Tibial nerve (tissue), 4 donors: Measurements from ENCODE around the gene ZBTB26. TPM values are rescaled to one million over a fixed set of nuclear protein-coding genes. Genes with fewer than 3 reads are reported as not detected.

Source experiments
- DNase-seq, 2 donors: peaks; one replicate each; pipeline ENCODE4 v3.0.0-alpha.2; 2019; ENCODE audit warnings: low spot score in 2 of 2
- H3K27ac ChIP-seq, 4 donors: fragments of 200-600 bp; sonication (generic) in 3 of 4; one replicate each; pipeline ENCODE4 v1.5.1; 2017 to 2019; ENCODE audit warnings: mild to moderate bottlenecking in 1 of 4
- H3K27me3 ChIP-seq, 2 donors: fragments of 200-600 bp; sonication (generic) in 1 of 2; one replicate each; pipeline versions ENCODE4 v1.5.1 to v1.6.0; 2017 to 2019
- H3K36me3 ChIP-seq, 3 donors: fragments of 200-600 bp; sonication (generic); one replicate each; pipeline ENCODE4 v1.5.1; 2018 to 2019
- H3K4me1 ChIP-seq, 4 donors: fragments of 200-600 bp; sonication (generic) in 3 of 4; one replicate each; pipeline ENCODE4 v1.5.1; 2017 to 2019
- H3K4me3 ChIP-seq, 4 donors: fragments of 200-600 bp; sonication (generic) in 3 of 4; one replicate each; pipeline ENCODE4 v1.5.1; 2017 to 2019; ENCODE audit warnings: mild to moderate bottlenecking in 1 of 4, moderate library complexity in 1 of 4
- H3K9me3 ChIP-seq, 4 donors: fragments of 200-600 bp; sonication (generic) in 3 of 4; one replicate each; pipeline ENCODE4 v1.5.1; 2017 to 2019
- CTCF ChIP-seq, 5 experiments: fragments of 200-600 bp in 3 of 5; fragments of 450-650 bp in 2 of 5; sonication (generic) in 3 of 5; IDR thresholded peaks; one replicate each; pipeline ENCODE4 v1.5.1; 2016 to 2019; ENCODE audit warnings: antibody characterized with exemption in 5 of 5, mild to moderate bottlenecking in 3 of 5, moderate library complexity in 2 of 5
- EP300 ChIP-seq, 2 donors: sonication (generic); formaldehyde crosslinking; IDR thresholded peaks; one replicate each; pipeline ENCODE4 v1.6.1; 2017; ENCODE audit warnings: antibody characterized with exemption in 2 of 2, mild to moderate bottlenecking in 1 of 2
- POLR2A ChIP-seq, 2 donors: fragments of 450-650 bp; IDR thresholded peaks; one replicate each; pipeline ENCODE4 v1.6.1; 2017; ENCODE audit warnings: antibody characterized with exemption in 2 of 2, mild to moderate bottlenecking in 2 of 2, moderate library complexity in 2 of 2
- WGBS, 2 donors: methylation state at CpG; one replicate each; pipeline ENCODE4 v1.1.5; 2018; 5-methylcytosine and 5-hydroxymethylcytosine counted together
- total RNA-seq, 4 donors: library from RNA; depleted of rRNA; stranded (reverse); fragments of >200 nt; gene quantifications; one replicate each; pipeline ENCODE4 v1.1.0, GENCODE V29; 2016

Gene ZBTB26
- total RNA-seq, 4 donors from 2014 or later = 4.9 to 9.0 (median 6.2) TPM

- TF ChIP-seq POLR2A (IDR thresholded peaks at IDR 0.05) = no peak
- no peak for TF ChIP-seq EP300 (IDR thresholded peaks at IDR 0.05)
- TF ChIP-seq CTCF (IDR thresholded peaks at IDR 0.05) = no peak
- Histone ChIP-seq H3K4me3 (peak overlapping the region in 3 of 4 donors; percentile 83 to 95 (median 93)), H3K27me3 (no peaks in the 10 kb centered on the region), H3K9me3 (no peaks in the 10 kb centered on the region), H3K4me1 (peaks cover 0 to 47% (median 17%) of the 10 kb centered on the region in 4 donors), H3K36me3 (peaks cover 0 to 22% (median 0%) of the 10 kb centered on the region in 3 donors), H3K27ac (peak overlapping the region in 3 of 4 donors; percentile 58 to 96 (median 91))
- DNase-seq = no peak
- 30 to 35% methylated on average over 5 to 6 of the region's 6 CpGs for WGBS, 2 donors
Observed at GRCh38 chr9:122940454-122940748, 9.1 kb upstream of the ZBTB26 start.

DNA sequence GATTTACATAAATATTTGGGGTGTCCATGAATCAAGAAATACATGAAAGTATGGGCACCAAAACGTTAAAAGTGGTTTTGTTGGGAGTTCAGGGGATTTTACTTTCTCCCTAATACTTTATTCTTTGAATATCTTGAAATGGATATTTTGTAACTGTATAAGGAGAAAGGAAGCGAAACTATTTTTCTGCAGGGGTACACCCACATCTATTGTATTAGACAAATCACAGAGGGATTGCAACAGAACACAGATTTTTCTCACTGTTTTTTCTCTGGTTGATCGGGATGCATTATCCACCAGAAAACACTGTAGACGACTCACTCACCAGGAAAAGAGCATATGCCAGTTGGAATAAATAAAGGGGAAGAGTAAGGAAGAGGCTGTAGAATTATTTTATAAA lies 8.3 kb upstream of the ZBTB26 start:
- TF ChIP-seq POLR2A (IDR thresholded peaks at IDR 0.05) = no peak
- no peak overlapping the region for H3K27ac ChIP-seq
- H3K36me3 ChIP-seq = peaks cover 0 to 22% (median 0%) of the 10 kb centered on the region in 3 donors
- WGBS, 2 donors = 87 to 90% methylated on average over 4 of the region's 4 CpGs
- H3K4me1 ChIP-seq = peaks cover 0 to 44% (median 12%) of the 10 kb centered on the region in 4 donors
- H3K9me3 ChIP-seq = no peaks in the 10 kb centered on the region
- no peaks in the 10 kb centered on the region for H3K27me3 ChIP-seq
- no peak for DNase-seq
- no peak overlapping the region for H3K4me3 ChIP-seq

- WGBS, 2 donors = 76 to 81% methylated on average over 1 of the region's 1 CpG
- Histone ChIP-seq H3K36me3 (peaks cover 0 to 22% (median 0%) of the 10 kb centered on the region in 3 donors), H3K27me3 (no peaks in the 10 kb centered on the region), H3K4me3 (no peak overlapping the region), H3K9me3 (no peaks in the 10 kb centered on the region), H3K4me1 (peaks cover 0 to 45% (median 21%) of the 10 kb centered on the region in 4 donors), H3K27ac (no peak overlapping the region)
- TF ChIP-seq CTCF (IDR thresholded peaks at IDR 0.05) (no peak), EP300 (IDR thresholded peaks at IDR 0.05) (no peak)
- DNase-seq = no peak
Observed at GRCh38 chr9:122936883-122937282, 5.6 kb upstream of the ZBTB26 start.

- DNase-seq = no peak
- no peaks in the 10 kb centered on the region for H3K9me3 ChIP-seq
- H3K36me3 ChIP-seq = peaks cover 0 to 22% (median 0%) of the 10 kb centered on the region in 3 donors
- H3K27me3 ChIP-seq = no peaks in the 10 kb centered on the region
- peaks cover 0 to 41% (median 18%) of the 10 kb centered on the region in 4 donors for H3K4me1 ChIP-seq
- no peak overlapping the region for H3K4me3 ChIP-seq
- no peak overlapping the region for H3K27ac ChIP-seq
- TF ChIP-seq EP300 (IDR thresholded peaks at IDR 0.05) (no peak), POLR2A (IDR thresholded peaks at IDR 0.05) (no peak), CTCF (IDR thresholded peaks at IDR 0.05) (no peak)
- WGBS, 2 donors = 87 to 93% methylated on average over 5 of the region's 5 CpGs
Observed at GRCh38 chr9:122936464-122936863, 5.2 kb upstream of the ZBTB26 start.

DNA sequence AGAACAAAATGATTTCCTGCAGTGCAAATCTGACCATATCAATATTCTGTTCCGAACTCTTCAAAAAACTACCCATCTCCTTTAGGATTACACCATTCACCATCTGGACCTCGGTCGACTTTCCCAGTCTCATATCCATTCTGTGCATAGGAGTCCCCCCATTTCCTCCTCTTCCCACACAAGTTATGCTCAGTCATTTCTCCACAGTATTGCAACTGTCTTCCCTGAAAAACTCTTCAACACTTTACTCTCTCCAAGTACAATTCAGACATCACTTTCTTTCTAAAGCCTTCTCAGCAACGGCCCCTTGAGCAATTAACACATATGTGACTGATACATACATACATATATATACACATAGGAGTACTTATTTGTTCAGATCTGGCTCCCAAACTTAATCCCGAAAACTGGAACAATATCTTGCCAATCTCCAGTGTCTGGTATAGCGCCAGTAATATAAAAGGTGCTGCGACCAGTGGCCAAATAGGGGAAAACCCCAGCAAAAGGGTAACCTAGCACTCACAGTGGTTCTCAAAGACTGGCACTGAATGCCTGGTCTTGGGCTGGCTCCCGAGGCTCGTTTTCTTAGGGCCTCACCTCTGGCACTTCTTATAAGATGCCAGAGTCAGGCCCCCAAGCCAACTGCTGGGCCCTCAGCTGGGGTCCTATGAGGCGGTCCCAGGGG lies 629 bp downstream of the ZBTB26 start:
- H3K9me3 ChIP-seq = no peaks in the 10 kb centered on the region
- WGBS, 2 donors = 15 to 19% methylated on average over 9 to 10 of the region's 10 CpGs
- peak overlapping the region; percentile 65 to 83 (median 68) for H3K4me3 ChIP-seq
- H3K27ac ChIP-seq = peak overlapping the region; percentile 64 to 90 (median 88)
- no peak for TF ChIP-seq POLR2A (IDR thresholded peaks at IDR 0.05)
- no peak for TF ChIP-seq EP300 (IDR thresholded peaks at IDR 0.05)
- TF ChIP-seq CTCF (IDR thresholded peaks at IDR 0.05) = no peak
- peaks cover 0 to 43% (median 25%) of the 10 kb centered on the region in 4 donors for H3K4me1 ChIP-seq
- H3K36me3 ChIP-seq = no peaks in the 10 kb centered on the region
- no peak for DNase-seq
- H3K27me3 ChIP-seq = no peaks in the 10 kb centered on the region
